ENCODE results near the gene TMEM218. TPM values are rescaled to one million over a fixed set of nuclear protein-coding genes. Genes with fewer than 3 reads are reported as not detected.

Gene TMEM218
- total and polyA plus RNA-seq, 2 of the 8 experiments (the other 6 are each of a cell fraction or from before 2014, with no cell fraction given) = 17.0 to 33.5 TPM

- TF ChIP-seq RNF2 (IDR thresholded peaks at IDR 0.05; ENCODE audit: borderline replicate concordance, low read depth, low read length, missing control alignments, poor library complexity, severe bottlenecking) = no peak
Measured at GRCh38 chr11:125083312-125084056, 27.9 kb downstream of the TMEM218 start (continued).
